Right atrium auricular region (tissue), 2 donors: ENCODE results near the gene EPHB3. TPM values are rescaled to one million over a fixed set of nuclear protein-coding genes. Genes with fewer than 3 reads are reported as not detected.

ENCODE experiments used
- DNase-seq: peaks from one replicate; pipeline ENCODE4 v3.0.0-alpha.2; 2019; ENCODE audit warnings: low spot score
- H3K27ac ChIP-seq, 2 donors: fragments of 200-600 bp; sonication (generic); 1 replicate in 1 of 2; 2 replicates in 1 of 2; pipeline ENCODE4 v1.5.1; 2016 to 2019
- H3K27me3 ChIP-seq, 2 donors: fragments of 200-600 bp; sonication (generic); one replicate each; pipeline versions ENCODE4 v1.5.1 to v1.6.0; 2017 to 2019
- H3K36me3 ChIP-seq: fragments of 200-600 bp; sonication (generic); one replicate; pipeline ENCODE4 v1.5.1; 2016
- H3K4me1 ChIP-seq, 2 donors: fragments of 200-600 bp; sonication (generic); one replicate each; pipeline versions ENCODE4 v1.5.1 to v1.6.0; 2017 to 2019
- H3K4me3 ChIP-seq, 2 donors: fragments of 200-600 bp; sonication (generic); 1 replicate in 1 of 2; 2 replicates in 1 of 2; pipeline ENCODE4 v1.5.1; 2017 to 2019; ENCODE audit warnings: mild to moderate bottlenecking in 1 of 2, moderate library complexity in 1 of 2
- H3K9me3 ChIP-seq, 2 donors: fragments of 200-600 bp; sonication (generic); one replicate each; pipeline ENCODE4 v1.5.1; 2019
- total RNA-seq, 2 donors: library from RNA; depleted of rRNA; stranded (reverse); fragments of >200 nt; gene quantifications; one replicate each; pipeline ENCODE4 v1.1.0, GENCODE V29; 2016
- TF ChIP-seq, protein P1 (sequence below), 2 donors: fragments of 200-600 bp; sonication (generic); IDR thresholded peaks; one replicate each; pipeline ENCODE4 v1.5.1; 2019; ENCODE audit warnings: antibody characterized with exemption in 2 of 2

The EPHB3 gene
- total RNA-seq, 2 donors from 2014 or later = 2.1 to 5.1 TPM

DNA sequence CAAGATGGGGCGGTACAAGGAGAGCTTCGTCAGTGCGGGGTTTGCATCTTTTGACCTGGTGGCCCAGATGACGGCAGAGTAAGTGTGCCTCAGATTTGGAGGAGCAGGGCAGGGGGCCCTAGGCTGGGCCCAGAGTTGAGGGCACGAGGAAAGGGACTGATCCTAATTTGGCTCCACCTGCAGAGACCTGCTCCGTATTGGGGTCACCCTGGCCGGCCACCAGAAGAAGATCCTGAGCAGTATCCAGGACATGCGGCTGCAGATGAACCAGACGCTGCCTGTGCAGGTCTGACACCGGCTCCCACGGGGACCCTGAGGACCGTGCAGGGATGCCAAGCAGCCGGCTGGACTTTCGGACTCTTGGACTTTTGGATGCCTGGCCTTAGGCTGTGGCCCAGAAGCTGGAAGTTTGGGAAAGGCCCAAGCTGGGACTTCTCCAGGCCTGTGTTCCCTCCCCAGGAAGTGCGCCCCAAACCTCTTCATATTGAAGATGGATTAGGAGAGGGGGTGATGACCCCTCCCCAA lies 19.8 kb downstream of the EPHB3 start:
- TF ChIP-seq, protein P1, sequence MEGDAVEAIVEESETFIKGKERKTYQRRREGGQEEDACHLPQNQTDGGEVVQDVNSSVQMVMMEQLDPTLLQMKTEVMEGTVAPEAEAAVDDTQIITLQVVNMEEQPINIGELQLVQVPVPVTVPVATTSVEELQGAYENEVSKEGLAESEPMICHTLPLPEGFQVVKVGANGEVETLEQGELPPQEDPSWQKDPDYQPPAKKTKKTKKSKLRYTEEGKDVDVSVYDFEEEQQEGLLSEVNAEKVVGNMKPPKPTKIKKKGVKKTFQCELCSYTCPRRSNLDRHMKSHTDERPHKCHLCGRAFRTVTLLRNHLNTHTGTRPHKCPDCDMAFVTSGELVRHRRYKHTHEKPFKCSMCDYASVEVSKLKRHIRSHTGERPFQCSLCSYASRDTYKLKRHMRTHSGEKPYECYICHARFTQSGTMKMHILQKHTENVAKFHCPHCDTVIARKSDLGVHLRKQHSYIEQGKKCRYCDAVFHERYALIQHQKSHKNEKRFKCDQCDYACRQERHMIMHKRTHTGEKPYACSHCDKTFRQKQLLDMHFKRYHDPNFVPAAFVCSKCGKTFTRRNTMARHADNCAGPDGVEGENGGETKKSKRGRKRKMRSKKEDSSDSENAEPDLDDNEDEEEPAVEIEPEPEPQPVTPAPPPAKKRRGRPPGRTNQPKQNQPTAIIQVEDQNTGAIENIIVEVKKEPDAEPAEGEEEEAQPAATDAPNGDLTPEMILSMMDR (IDR thresholded peaks at IDR 0.05) = no peak
- Histone ChIP-seq H3K36me3 (peaks cover 12% of the 10 kb centered on the region), H3K27me3 (no peaks in the 10 kb centered on the region), H3K4me1 (peaks cover 0 to 32% of the 10 kb centered on the region in 2 donors), H3K4me3 (no peak overlapping the region), H3K9me3 (no peaks in the 10 kb centered on the region), H3K27ac (no peak overlapping the region)
- DNase-seq = no peak

DNA sequence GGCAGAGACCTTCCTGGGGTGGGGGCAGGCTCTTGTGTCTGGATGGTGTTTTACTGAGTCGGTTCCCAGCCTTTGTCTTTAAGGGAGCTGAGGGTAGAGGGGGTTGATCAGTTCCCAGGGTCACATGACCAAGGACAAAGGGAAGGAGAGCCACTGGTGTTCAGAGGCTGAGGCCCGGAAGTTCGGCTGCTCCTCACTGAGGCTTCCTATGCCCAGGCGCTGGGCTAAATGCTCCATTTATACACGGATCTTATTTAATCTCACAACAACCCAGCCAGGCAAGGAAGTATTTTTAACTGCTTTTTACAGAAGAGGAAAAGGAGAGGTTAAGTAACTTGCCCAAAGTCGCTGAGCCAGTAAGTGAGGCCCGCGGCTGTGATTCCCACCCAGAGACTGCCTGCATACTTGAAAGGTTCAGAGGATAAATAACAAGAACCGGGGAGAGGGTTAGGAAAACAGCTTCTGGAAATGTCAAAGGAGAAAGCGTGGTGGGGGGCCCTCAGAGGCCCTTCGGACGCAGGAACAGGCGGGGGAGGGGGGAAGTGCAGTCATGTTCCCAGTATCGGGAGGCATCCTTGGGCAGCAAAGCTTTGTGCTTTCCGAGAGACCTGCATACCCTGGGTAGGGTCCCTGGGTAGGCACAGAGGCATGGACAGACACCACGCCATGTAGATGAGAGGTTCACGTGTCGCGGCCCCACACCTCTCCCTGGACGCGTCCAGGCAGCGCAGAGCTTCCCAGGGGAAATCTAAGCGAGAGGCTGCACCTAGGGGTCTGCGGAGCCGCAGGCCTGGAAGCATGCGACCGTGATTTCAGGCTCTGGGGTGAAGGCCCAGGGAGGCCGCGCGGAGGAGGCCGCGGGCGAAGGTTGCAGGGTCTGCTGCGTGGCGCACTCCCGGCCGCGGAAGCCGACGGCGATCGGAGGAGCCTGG lies 21.3 kb downstream of the EPHB3 start:
- peaks cover 3% of the 10 kb centered on the region for H3K36me3 ChIP-seq
- DNase-seq = peak; percentile 77
- H3K27ac ChIP-seq = peak overlapping the region; percentile 57 to 64
- H3K9me3 ChIP-seq = no peaks in the 10 kb centered on the region
- H3K4me1 ChIP-seq = peaks cover 0 to 32% of the 10 kb centered on the region in 2 donors
- TF ChIP-seq, protein P1 (IDR thresholded peaks at IDR 0.05) = no peak
- no peaks in the 10 kb centered on the region for H3K27me3 ChIP-seq
- H3K4me3 ChIP-seq = peak overlapping the region; percentile 51 to 64

DNA sequence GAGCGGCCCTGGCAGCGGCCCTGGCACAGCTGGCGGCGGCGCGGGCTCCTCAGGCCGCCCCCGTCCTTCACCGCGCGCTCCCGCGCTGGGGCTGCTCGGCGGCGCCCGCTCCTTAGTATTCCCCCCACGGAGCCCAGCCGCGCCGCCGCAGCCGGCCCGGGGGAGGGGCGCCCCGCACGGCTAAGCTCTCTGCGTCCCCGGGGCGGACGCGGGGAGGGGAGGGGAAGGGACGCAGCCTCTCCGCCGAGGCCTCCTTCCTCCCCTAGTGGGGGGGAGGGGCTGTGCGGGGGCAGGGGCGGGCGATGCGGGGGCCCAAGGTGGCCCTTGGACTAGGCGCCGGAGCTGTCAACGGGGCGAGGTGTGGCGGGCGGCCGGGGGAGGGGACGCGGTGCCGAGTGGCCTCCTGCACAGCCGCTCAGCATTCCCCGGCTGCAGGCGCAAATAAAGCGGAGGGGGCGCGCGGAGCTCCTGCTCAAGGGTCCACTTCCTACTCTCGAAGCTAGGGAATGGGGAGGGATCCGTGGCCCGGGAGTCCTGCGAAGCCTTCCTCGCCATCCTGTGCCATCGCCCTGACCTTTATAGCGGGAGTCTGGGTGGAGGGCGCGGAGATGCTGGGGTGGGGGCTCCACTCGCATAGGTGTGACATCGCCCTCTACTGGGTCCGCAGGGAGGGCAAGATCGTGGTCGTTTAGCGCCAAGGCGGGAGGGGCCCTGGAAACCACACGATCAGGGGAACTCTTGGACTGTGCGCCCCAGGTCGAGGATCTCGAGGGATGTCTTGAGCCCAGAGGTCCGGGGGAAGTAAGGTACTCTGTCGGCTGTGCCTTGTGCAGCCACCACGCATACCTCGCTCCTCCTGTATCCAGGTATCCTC lies 22.2 kb downstream of the EPHB3 start:
- H3K27ac ChIP-seq = peak overlapping the region in 1 of 2 donors; percentile 57
- DNase-seq = no peak

DNA sequence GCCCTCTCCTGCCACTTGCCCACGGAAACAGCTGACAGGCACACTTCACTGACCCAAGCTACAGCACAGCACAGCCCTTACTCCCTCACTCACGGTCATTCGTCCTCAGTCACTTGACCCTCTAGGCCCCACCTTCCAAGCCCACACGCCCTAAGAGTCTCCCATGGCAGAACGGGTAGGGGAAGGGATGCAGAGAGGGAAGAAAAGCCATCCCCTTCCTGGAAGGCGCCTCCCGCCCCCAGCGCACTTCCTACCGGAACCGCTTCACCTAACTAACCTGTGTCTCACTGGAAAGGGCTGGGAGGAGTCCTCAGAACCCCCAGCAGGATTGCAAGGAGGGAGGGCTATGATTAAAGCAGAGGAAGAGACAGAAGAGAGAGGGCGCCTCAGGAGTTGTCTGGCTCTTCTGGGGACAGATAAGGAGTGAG lies 22.9 kb downstream of the EPHB3 start:
- no peak overlapping the region for H3K27ac ChIP-seq
- TF ChIP-seq, protein P1 (IDR thresholded peaks at IDR 0.05) = no peak
- no peaks in the 10 kb centered on the region for H3K27me3 ChIP-seq
- H3K9me3 ChIP-seq = no peaks in the 10 kb centered on the region
- peaks cover 0 to 32% of the 10 kb centered on the region in 2 donors for H3K4me1 ChIP-seq
- peaks cover 3% of the 10 kb centered on the region for H3K36me3 ChIP-seq
- no peak for DNase-seq
- H3K4me3 ChIP-seq = no peak overlapping the region

More for the DNA sequence above, 22.2 kb downstream of the EPHB3 start:
- peaks cover 0 to 32% of the 10 kb centered on the region in 2 donors for H3K4me1 ChIP-seq
- H3K9me3 ChIP-seq = no peaks in the 10 kb centered on the region
- H3K4me3 ChIP-seq = peak overlapping the region; percentile 51 to 64
- TF ChIP-seq, protein P1 (IDR thresholded peaks at IDR 0.05) = peak in 1 of 2 donors; percentile 29
- H3K36me3 ChIP-seq = peaks cover 3% of the 10 kb centered on the region
- no peaks in the 10 kb centered on the region for H3K27me3 ChIP-seq

DNA sequence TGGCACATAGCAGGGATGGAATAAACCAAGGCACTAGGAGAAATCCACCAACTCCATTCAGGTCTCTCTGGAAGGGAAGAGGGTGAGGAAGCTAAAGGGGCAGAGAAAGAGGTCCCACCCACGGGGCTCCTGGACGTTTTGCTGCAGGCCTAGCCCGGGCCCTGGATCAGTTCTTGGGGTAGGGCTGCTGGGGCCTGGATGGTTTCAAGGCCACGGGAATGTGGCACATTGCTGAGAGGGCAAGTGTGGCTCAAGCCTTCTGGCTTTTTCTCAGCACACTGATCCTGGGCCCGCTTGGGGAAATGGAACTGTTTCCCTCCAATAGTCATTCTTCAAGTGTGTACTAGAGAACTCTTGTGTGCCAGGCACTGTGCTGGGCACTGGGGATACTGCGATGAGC lies 24.0 kb downstream of the EPHB3 start:
- Histone ChIP-seq H3K4me1 (peaks cover 0 to 32% of the 10 kb centered on the region in 2 donors), H3K36me3 (peaks cover under 1% of the 10 kb centered on the region), H3K4me3 (no peak overlapping the region), H3K27me3 (no peaks in the 10 kb centered on the region), H3K27ac (no peak overlapping the region), H3K9me3 (no peaks in the 10 kb centered on the region)
- TF ChIP-seq, protein P1 (IDR thresholded peaks at IDR 0.05) = no peak
- no peak for DNase-seq
